ENCODE data around the gene MAPKAP1. TPM values are rescaled to one million over a fixed set of nuclear protein-coding genes. Genes with fewer than 3 reads are reported as not detected.
A peak's percentile ranks its signal among the peaks of the same experiment; 100 is the strongest.

Gene MAPKAP1
- total and polyA plus RNA-seq, 2 experiments from 2014 or later: 66.7 to 85.6 TPM

GRCh38 chr9:125653325-125653724 lies 53.7 kb downstream of the MAPKAP1 start:
- H3K36me3 ChIP-seq: no peaks in the 10 kb centered on the region
- no peaks in the 10 kb centered on the region for H3K27me3 ChIP-seq
- H3K9me3 ChIP-seq (ENCODE audit: low read depth): no peaks in the 10 kb centered on the region
- DNase-seq (ENCODE audit: low read depth in 1 of 2, low spot score in 1 of 2): no peak
- no peak overlapping the region for H3K4me3 ChIP-seq
- H3K4me1 ChIP-seq (ENCODE audit: low read depth): no peaks in the 10 kb centered on the region
- H3K27ac ChIP-seq: no peak overlapping the region
- TF ChIP-seq CTCF (IDR thresholded peaks at IDR 0.05; ENCODE audit: low read depth, low read length): no peak

- no peak for TF ChIP-seq CTCF (IDR thresholded peaks at IDR 0.05; ENCODE audit: low read depth, low read length)
- H3K4me3 ChIP-seq: no peak overlapping the region
- no peak overlapping the region for H3K27ac ChIP-seq
- H3K27me3 ChIP-seq: no peaks in the 10 kb centered on the region
- no peaks in the 10 kb centered on the region for H3K9me3 ChIP-seq (ENCODE audit: low read depth)
- H3K4me1 ChIP-seq (ENCODE audit: low read depth): no peaks in the 10 kb centered on the region
- DNase-seq (ENCODE audit: low read depth in 1 of 2, low spot score in 1 of 2): no peak
- no peaks in the 10 kb centered on the region for H3K36me3 ChIP-seq
These were observed 54.2 kb downstream of the MAPKAP1 start for GRCh38 chr9:125652759-125653158.

- Histone ChIP-seq H3K27ac (no peak overlapping the region), H3K36me3 (no peaks in the 10 kb centered on the region), H3K9me3 (ENCODE audit: low read depth) (no peaks in the 10 kb centered on the region), H3K4me1 (ENCODE audit: low read depth) (no peaks in the 10 kb centered on the region), H3K27me3 (no peaks in the 10 kb centered on the region), H3K4me3 (no peak overlapping the region)
- no peak for TF ChIP-seq CTCF (IDR thresholded peaks at IDR 0.05; ENCODE audit: low read depth, low read length)
- DNase-seq (ENCODE audit: low read depth in 1 of 2, low spot score in 1 of 2): no peak
These were observed 54.8 kb downstream of the MAPKAP1 start for GRCh38 chr9:125652233-125652594.

GRCh38 chr9:125651576-125652232 lies 55.3 kb downstream of the MAPKAP1 start:
- Histone ChIP-seq H3K27ac (no peak overlapping the region), H3K9me3 (ENCODE audit: low read depth) (no peaks in the 10 kb centered on the region), H3K4me3 (no peak overlapping the region), H3K27me3 (no peaks in the 10 kb centered on the region), H3K36me3 (no peaks in the 10 kb centered on the region), H3K4me1 (ENCODE audit: low read depth) (no peaks in the 10 kb centered on the region)
- TF ChIP-seq CTCF (IDR thresholded peaks at IDR 0.05; ENCODE audit: low read depth, low read length): no peak
- no peak for DNase-seq (ENCODE audit: low read depth in 1 of 2, low spot score in 1 of 2)

- Histone ChIP-seq H3K4me1 (ENCODE audit: low read depth) (no peaks in the 10 kb centered on the region), H3K27ac (no peak overlapping the region), H3K27me3 (no peaks in the 10 kb centered on the region), H3K36me3 (no peaks in the 10 kb centered on the region), H3K9me3 (ENCODE audit: low read depth) (no peaks in the 10 kb centered on the region), H3K4me3 (no peak overlapping the region)
- DNase-seq (ENCODE audit: low read depth in 1 of 2, low spot score in 1 of 2): peak in 1 of 2 donors; percentile 67
- TF ChIP-seq CTCF (IDR thresholded peaks at IDR 0.05; ENCODE audit: low read depth, low read length): no peak
These were observed 56.7 kb downstream of the MAPKAP1 start for GRCh38 chr9:125650271-125650737.

All from cardiac muscle cell (in vitro differentiated cells and primary cell).